Right lung (tissue), 5 donors: ENCODE measurements around the gene NLRP13. TPM values are rescaled to one million over a fixed set of nuclear protein-coding genes. Genes with fewer than 3 reads are reported as not detected.

Experiments used
- DNase-seq, 2 donors: peaks; one replicate each; pipeline ENCODE4 v3.0.0-alpha.2; 2013
- polyA plus RNA-seq, 5 donors: library from polyadenylated mRNA; unstranded; fragments of 120-200 nt; gene quantifications; one replicate each; pipeline versions ENCODE4 v1.2.1 to v1.2.3, GENCODE V29; 2013; ENCODE audit warnings: inconsistent platforms in 1 of 5, low replicate concordance in 1 of 5; ENCODE audit not compliant: insufficient read length in 5 of 5, insufficient read depth in 1 of 5

The NLRP13 gene
- polyA plus RNA-seq, 5 donors, result not detected

GRCh38 chr19:55901369-55902079 is 30.6 kb downstream of the NLRP13 start:
- DNase-seq, result no peak

DNA sequence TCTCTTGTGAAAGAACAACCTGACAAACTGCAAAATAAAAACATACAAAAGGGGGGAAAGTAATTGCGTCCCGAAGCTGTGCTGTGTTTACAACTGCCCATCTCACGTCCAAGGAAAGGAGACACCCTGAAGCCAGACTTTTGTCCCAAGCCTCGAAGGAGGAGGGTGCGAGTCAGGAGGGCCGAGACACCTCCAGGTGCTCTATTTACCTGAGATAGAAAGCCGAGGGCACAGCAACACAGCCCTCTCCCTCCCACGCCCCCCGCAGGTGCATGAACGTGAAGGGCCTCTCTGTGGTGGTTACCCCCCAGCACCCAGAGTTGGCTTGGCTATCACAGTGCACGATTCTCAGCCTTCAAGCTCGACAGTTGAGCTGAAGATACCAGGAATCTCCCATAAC is 33.2 kb downstream of the NLRP13 start:
- DNase-seq, result no peak

DNA sequence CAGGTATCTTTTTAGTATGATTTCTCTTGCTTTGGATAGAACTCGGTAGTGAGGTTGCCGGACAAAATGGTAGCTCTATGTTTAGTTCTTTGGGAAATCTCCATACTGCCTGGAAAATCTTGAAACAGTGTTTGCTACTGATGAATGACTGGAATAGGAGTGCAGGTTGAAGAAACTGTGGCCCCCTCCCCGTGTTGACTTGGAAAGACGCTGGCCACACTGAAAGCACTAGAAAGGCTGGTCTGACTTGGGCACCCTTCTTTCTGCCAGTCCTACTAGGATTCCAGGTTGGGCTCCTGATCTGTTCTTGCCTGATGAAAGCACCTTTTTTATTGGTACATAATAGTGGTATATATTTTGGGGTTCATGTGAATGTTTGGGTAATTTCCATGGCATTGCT is 49.5 kb downstream of the NLRP13 start:
- no peak for DNase-seq

DNA sequence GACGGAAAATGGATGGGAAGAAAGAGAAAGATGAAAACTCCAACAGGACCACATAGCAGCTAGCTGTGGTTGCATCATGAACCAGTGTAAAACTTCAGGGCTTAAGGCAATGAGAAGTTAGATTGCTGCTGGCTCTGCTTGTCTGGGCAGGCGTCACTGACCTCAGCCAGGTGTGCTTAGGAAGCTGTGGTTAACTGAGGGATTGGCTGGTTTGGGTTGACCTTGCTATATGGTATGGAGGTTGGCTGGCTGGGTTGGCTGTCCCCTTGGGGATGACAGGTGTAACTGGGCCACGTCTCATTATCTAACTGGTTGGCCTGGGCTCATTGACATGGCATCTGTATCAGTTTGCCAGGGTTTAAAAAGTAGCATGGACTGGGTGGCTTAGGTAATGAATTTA is 54.9 kb downstream of the NLRP13 start:
- no peak for DNase-seq

DNA sequence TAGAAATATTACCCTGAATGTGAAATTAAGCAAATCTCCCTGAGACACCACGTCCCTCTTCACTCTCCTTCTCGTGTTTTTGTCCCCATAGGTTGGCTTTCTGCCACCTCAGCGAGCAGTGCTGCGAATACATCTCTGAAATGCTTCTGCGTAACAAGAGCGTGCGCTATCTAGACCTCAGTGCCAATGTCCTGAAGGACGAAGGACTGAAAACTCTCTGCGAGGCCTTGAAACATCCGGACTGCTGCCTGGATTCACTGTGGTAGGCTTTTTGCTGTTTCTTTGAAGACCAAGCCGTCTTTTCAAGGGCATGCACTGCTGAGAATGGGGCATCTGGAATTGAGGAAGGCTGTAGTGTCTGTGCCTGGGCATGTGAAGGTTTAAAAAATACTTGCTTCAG is 61.4 kb downstream of the NLRP13 start:
- no peak for DNase-seq

GRCh38 chr19:55867101-55867500 is 65.0 kb downstream of the NLRP13 start:
- DNase-seq, result no peak

DNA sequence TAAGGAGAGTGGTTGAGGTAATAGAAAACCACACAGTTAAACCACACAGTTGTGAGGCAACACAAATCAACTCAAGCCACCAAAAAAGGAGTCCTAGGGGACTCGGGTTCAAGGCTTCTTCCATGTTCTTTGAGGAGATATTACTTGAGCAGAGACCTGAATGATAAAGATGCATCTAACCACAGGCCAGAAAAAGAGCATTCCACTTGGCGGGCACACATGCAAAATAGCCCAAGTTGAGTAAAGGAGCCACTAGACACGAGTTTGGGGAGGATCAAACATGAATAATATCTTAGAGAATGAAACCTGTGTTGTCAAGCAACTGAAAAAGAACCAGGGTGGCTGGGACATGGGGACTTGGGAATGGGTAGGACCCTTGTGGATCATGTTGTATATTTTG is 65.6 kb downstream of the NLRP13 start:
- DNase-seq, result no peak

DNA sequence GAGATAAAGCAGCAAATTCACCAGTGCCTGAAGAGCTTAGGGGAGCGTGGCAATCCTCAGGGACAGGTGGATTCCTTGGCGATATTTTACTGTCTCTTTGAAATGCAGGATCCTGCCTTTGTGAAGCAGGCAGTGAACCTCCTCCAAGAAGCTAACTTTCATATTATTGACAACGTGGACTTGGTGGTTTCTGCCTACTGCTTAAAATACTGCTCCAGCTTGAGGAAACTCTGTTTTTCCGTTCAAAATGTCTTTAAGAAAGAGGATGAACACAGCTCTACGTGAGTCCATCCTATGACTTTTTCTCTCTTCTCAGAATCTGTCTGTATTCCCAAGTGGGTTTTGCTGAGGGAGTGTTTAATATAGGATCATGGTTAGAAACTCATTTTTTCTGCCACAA is 73.2 kb downstream of the NLRP13 start:
- no peak for DNase-seq

DNA sequence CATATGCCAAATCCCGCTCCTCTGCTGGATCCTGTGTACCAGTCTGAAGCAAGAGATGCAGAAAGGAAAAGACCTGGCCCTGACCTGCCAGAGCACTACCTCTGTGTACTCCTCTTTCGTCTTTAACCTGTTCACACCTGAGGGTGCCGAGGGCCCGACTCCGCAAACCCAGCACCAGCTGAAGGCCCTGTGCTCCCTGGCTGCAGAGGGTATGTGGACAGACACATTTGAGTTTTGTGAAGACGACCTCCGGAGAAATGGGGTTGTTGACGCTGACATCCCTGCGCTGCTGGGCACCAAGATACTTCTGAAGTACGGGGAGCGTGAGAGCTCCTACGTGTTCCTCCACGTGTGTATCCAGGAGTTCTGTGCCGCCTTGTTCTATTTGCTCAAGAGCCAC is 73.7 kb downstream of the NLRP13 start:
- DNase-seq, result no peak

- no peak for DNase-seq
These were observed 74.2 kb downstream of the NLRP13 start for GRCh38 chr19:55857974-55858373.

DNA sequence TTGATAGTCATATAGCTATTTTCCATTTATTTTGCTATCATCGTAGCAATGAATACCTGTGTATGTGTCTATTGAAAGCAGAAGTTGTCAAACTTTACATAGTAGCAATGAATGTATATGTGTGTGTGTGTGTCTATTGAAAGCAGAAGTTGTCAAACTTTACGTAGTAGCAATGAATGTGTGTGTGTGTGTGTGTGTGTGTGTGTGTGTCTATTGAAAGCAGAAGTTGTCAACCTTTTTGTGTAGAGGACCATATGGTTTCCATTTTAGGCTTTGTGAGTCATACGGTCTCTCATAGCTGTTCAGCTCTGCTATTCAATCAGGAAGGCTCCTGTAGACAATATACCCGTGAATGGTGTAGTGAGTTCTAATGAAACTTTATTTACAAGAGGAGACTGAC is 75.0 kb downstream of the NLRP13 start:
- DNase-seq, result no peak

DNA sequence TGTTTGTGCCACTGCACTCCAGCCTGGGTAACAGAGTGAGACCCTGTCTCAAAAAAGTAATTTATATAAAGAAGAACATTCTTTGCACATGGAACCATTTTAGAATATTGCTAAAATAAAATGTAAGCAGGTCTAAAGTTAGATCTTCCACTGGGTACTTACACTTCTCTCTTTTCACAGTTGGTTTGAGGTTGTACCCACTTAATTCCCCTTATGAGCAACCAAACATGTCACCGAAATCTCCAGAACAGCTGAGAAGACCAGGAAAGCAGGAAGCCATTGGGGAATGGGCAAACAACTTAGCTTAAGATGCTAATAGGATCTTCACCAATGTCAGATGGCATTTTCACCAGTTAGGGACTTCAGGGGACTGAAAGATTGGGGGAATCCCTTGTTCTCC is 77.0 kb downstream of the NLRP13 start:
- DNase-seq, result no peak

Other genes starting within 250 kb of the NLRP13 start
- under 1 TPM in 1 of 5 donors, not detected in 4; 0.06 TPM for gene NLRP9, start 193.9 kb downstream of the NLRP13 start, polyA plus RNA-seq
- under 1 TPM in 1 of 5 donors, not detected in 4; 0.14 TPM for gene RFPL4A, start 173.2 kb downstream of the NLRP13 start, polyA plus RNA-seq
- gene RFPL4AL1, start 163.2 kb downstream of the NLRP13 start, polyA plus RNA-seq, result not detected
- under 1 TPM in 2 of 5 donors, not detected in 3; 0.04 to 0.12 TPM for gene NLRP11, start 100.3 kb downstream of the NLRP13 start, polyA plus RNA-seq
- gene NLRP4, start 95.8 kb downstream of the NLRP13 start, polyA plus RNA-seq, result not detected
- not detected for gene NLRP8, start 15.5 kb upstream of the NLRP13 start, polyA plus RNA-seq
- gene NLRP5, start 54.4 kb upstream of the NLRP13 start, polyA plus RNA-seq, result not detected
- 10 to 100 TPM; 11.0 to 31.7 (median 16.1) TPM for gene ZNF787, start 189.0 kb upstream of the NLRP13 start, polyA plus RNA-seq
- 10 to 100 TPM; 30.5 to 62.6 (median 51.1) TPM for gene ZNF444, start 209.0 kb upstream of the NLRP13 start, polyA plus RNA-seq
- not detected for gene GALP, start 243.7 kb upstream of the NLRP13 start, polyA plus RNA-seq